ENCODE measurements around the gene OXNAD1.

GRCh38 chr3:16313886-16314645 is 49.1 kb downstream of the OXNAD1 start:
- no peak for TF ChIP-seq CTCF (conservative IDR thresholded peaks at IDR 0.05; ENCODE audit: low read length)
- TF ChIP-seq EZH2phosphoT487 (IDR thresholded peaks at IDR 0.05; ENCODE audit: borderline replicate concordance): no peak
